H9 (cell line): Measurements from ENCODE around the gene VPS54. TPM values are rescaled to one million over a fixed set of nuclear protein-coding genes. Genes with fewer than 3 reads are reported as not detected.

Experiments
- DNase-seq: peaks from one replicate; pipeline ENCODE4 v3.0.0-alpha.2; 2017
- H2AFZ ChIP-seq: one replicate; pipeline ENCODE4 v1.6.1; 2013; ENCODE audit warnings: mild to moderate bottlenecking, low read length, control low read depth, moderate library complexity
- H2AK5ac ChIP-seq: 2 replicates; pipeline ENCODE4 v1.6.1; 2013; ENCODE audit warnings: low read length, control low read depth, mixed read lengths; ENCODE audit not compliant: insufficient read length
- H2BK120ac ChIP-seq: one replicate; pipeline ENCODE4 v1.6.1; 2013; ENCODE audit warnings: low read depth, mild to moderate bottlenecking, low read length, control low read depth, inconsistent platforms; ENCODE audit not compliant: poor library complexity, severe bottlenecking
- H2BK12ac ChIP-seq: 2 replicates; pipeline ENCODE4 v1.6.1; 2013; ENCODE audit warnings: low read length, control low read depth, mixed read lengths, low read depth; ENCODE audit not compliant: insufficient read length
- H2BK15ac ChIP-seq: 2 replicates; pipeline ENCODE4 v1.6.1; 2013; ENCODE audit warnings: low read depth, low read length, control low read depth
- H2BK20ac ChIP-seq: one replicate; pipeline ENCODE4 v1.6.1; 2013; ENCODE audit warnings: low read depth, mild to moderate bottlenecking, low read length, control low read depth, inconsistent platforms; ENCODE audit not compliant: poor library complexity, severe bottlenecking
- H2BK5ac ChIP-seq: 2 replicates; pipeline ENCODE4 v1.6.1; 2013; ENCODE audit warnings: low read length, control low read depth, mixed read lengths; ENCODE audit not compliant: insufficient read length
- H3K14ac ChIP-seq: 2 replicates; pipeline ENCODE4 v1.6.1; 2013; ENCODE audit warnings: low read length, control low read depth; ENCODE audit not compliant: insufficient read depth
- H3K18ac ChIP-seq: 2 replicates; pipeline ENCODE4 v1.6.1; 2013; ENCODE audit warnings: low read depth, mild to moderate bottlenecking, mixed read lengths, low read length, control low read depth; ENCODE audit not compliant: insufficient read length
- H3K23ac ChIP-seq: 2 replicates; pipeline ENCODE4 v1.6.1; 2013; ENCODE audit warnings: low read length, control low read depth, mixed read lengths, low read depth; ENCODE audit not compliant: insufficient read length
- H3K23me2 ChIP-seq: 2 replicates; pipeline ENCODE4 v1.6.1; 2013; ENCODE audit warnings: low read depth, mild to moderate bottlenecking, mixed read lengths, low read length, control low read depth; ENCODE audit not compliant: insufficient read length, poor library complexity, severe bottlenecking
- H3K27ac ChIP-seq: 2 replicates; pipeline ENCODE4 v1.5.1; 2013; ENCODE audit warnings: low read length, control low read depth, mixed read lengths, low read depth; ENCODE audit not compliant: insufficient read length
- H3K27me3 ChIP-seq: 2 replicates; pipeline ENCODE4 v1.6.1; 2013; ENCODE audit warnings: low read length, control low read depth, inconsistent platforms; ENCODE audit not compliant: insufficient read depth
- H3K4ac ChIP-seq: 2 replicates; pipeline ENCODE4 v1.6.1; 2013; ENCODE audit warnings: low read depth, mild to moderate bottlenecking, control low read depth, inconsistent platforms, low read length, moderate library complexity
- H3K4me1 ChIP-seq: 2 replicates; pipeline ENCODE4 v1.6.1; 2013; ENCODE audit warnings: low read length, control low read depth, inconsistent platforms; ENCODE audit not compliant: insufficient read depth
- H3K4me2 ChIP-seq: 2 replicates; pipeline ENCODE4 v1.6.1; 2013; ENCODE audit warnings: low read length, control low read depth, mixed read lengths; ENCODE audit not compliant: insufficient read length, insufficient read depth
- H3K56ac ChIP-seq: 2 replicates; pipeline ENCODE4 v1.6.1; 2013; ENCODE audit warnings: low read depth, mild to moderate bottlenecking, mixed read lengths, low read length, control low read depth; ENCODE audit not compliant: insufficient read length
- H3K79me1 ChIP-seq: 2 replicates; pipeline ENCODE4 v1.6.1; 2013; ENCODE audit warnings: low read depth, mild to moderate bottlenecking, moderate library complexity, low read length, control low read depth, inconsistent platforms; ENCODE audit not compliant: insufficient read depth, poor library complexity, severe bottlenecking
- H3K79me2 ChIP-seq: 2 replicates; pipeline ENCODE4 v1.6.1; 2013; ENCODE audit warnings: low read length, control low read depth, inconsistent platforms; ENCODE audit not compliant: insufficient read depth
- H3K9ac ChIP-seq: 2 replicates; pipeline ENCODE4 v1.6.1; 2013; ENCODE audit warnings: low read length, control low read depth, mixed read lengths; ENCODE audit not compliant: insufficient read length; ENCODE audit errors: extremely low read depth
- H3K9me3 ChIP-seq: one replicate; pipeline ENCODE4 v1.6.1; 2013; ENCODE audit warnings: low read depth, low read length, inconsistent platforms; ENCODE audit not compliant: control insufficient read depth
- H3T11ph ChIP-seq: one replicate; pipeline ENCODE4 v1.6.1; 2013; ENCODE audit warnings: mild to moderate bottlenecking, low read length, control low read depth, inconsistent platforms
- H4K20me1 ChIP-seq: one replicate; pipeline ENCODE4 v1.6.1; 2013; ENCODE audit not compliant: control insufficient read depth, insufficient read length, insufficient read depth
- H4K5ac ChIP-seq: 2 replicates; pipeline ENCODE4 v1.6.1; 2013; ENCODE audit warnings: low read depth, mild to moderate bottlenecking, mixed read lengths, low read length, control low read depth; ENCODE audit not compliant: insufficient read length
- H4K8ac ChIP-seq: replicated peaks from 2 replicates; pipeline ENCODE4 v1.6.1; 2013; ENCODE audit warnings: low read length, control low read depth, mixed read lengths, low read depth; ENCODE audit not compliant: insufficient read length
- H4K91ac ChIP-seq: 2 replicates; pipeline ENCODE4 v1.6.1; 2013; ENCODE audit warnings: low read depth, mild to moderate bottlenecking, moderate library complexity, mixed read lengths, low read length, control low read depth; ENCODE audit not compliant: insufficient read length
- H3K27ac Mint-ChIP-seq, 3 experiments: 2 replicates in 2 of 3; 3 replicates in 1 of 3; pipeline ENCODE4 v1.8.0; 2020 to 2021; ENCODE audit warnings: mixed read lengths in 3 of 3, mild to moderate bottlenecking in 1 of 3, moderate library complexity in 1 of 3
- H3K27me3 Mint-ChIP-seq: 2 replicates; pipeline ENCODE4 v1.8.0; 2021; ENCODE audit warnings: low read depth, mild to moderate bottlenecking, moderate library complexity, mixed read lengths
- H3K36me3 Mint-ChIP-seq, 3 experiments: 2 replicates in 2 of 3; 3 replicates in 1 of 3; pipeline ENCODE4 v1.8.0; 2020 to 2021; ENCODE audit warnings: low read depth in 3 of 3, mixed read lengths in 3 of 3; ENCODE audit not compliant: insufficient read depth in 1 of 3
- H3K4me1 Mint-ChIP-seq, 2 experiments: 2 replicates each; pipeline ENCODE4 v1.8.0; 2020; ENCODE audit warnings: mixed read lengths in 2 of 2
- H3K4me3 Mint-ChIP-seq, 2 experiments: 2 replicates in 1 of 2; 3 replicates in 1 of 2; pipeline ENCODE4 v1.8.0; 2020 to 2021; ENCODE audit warnings: mild to moderate bottlenecking in 2 of 2, mixed read lengths in 2 of 2, moderate library complexity in 1 of 2
- H3K9me3 Mint-ChIP-seq, 2 experiments: 2 replicates in 1 of 2; 3 replicates in 1 of 2; pipeline ENCODE4 v1.8.0; 2020; ENCODE audit warnings: mild to moderate bottlenecking in 2 of 2, mixed read lengths in 2 of 2, moderate library complexity in 1 of 2
- WGBS: extraction: QIAGEN DNeasy Blood & Tissue Kit; methylation state at CpG from one replicate; pipeline ENCODE4 v1.1.7; 2013; ENCODE audit warnings: missing lambda C conversion rate, low lambda C conversion rate, mixed read lengths; ENCODE audit not compliant: insufficient read length; ENCODE audit errors: extremely low coverage; 5-methylcytosine and 5-hydroxymethylcytosine counted together
- total RNA-seq: library from RNA; stranded (reverse); gene quantifications from 2 replicates; pipeline ENCODE4 v1.2.1, GENCODE V29; 2021
- TF ChIP-seq, protein P1 (sequence below): fragments of 200-600 bp; sonication (generic); conservative IDR thresholded peaks from 3 replicates; pipeline ENCODE4 v1.8.0; 2021; ENCODE audit warnings: antibody characterized with exemption, mild to moderate bottlenecking

Gene VPS54
- total RNA-seq, 1 experiment from 2014 or later: 13.4 TPM

DNA sequence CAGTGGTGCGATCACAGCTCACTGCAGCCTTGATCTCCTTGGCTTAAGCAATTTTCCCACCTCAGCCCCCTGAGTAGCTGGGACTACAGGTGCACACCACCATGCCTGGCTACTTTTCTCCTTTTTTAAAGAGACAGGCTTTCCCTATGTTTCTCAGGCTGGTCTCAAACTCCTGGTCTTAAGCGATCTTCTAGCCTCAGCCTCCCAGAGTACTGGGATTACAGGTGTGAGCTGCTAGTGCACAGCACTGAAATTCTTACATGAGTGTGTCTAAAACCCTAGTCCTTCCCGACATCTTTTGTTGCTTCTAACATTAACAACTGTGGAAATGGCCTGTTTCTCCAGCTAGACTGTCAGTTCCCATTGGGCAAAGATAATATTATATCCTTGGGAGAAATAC is 174.6 kb downstream of the VPS54 start:
- no peak overlapping the region for H2AK5ac ChIP-seq
- WGBS: no CpG with 5 or more reads among the region's 3 CpGs
- H2BK12ac ChIP-seq: no peak overlapping the region
- no peak overlapping the region for H3K18ac ChIP-seq
- H3K79me1 ChIP-seq: no peaks in the 10 kb centered on the region
- H4K91ac ChIP-seq: no peak overlapping the region
- H2BK5ac ChIP-seq: no peak overlapping the region
- DNase-seq: no peak
- H3K14ac ChIP-seq: no peak overlapping the region; the same call in 1 of the 2 replicates
- H2BK20ac ChIP-seq: no peak overlapping the region
- no peak overlapping the region for H4K5ac ChIP-seq
- no peak overlapping the region for H3K56ac ChIP-seq
- peak overlapping the region; percentile 99 to 100 for H3K4me3 Mint-ChIP-seq
- peak overlapping the region; percentile 80 to 100 (median 98) for H3K27ac Mint-ChIP-seq
- peaks cover 44% of the 10 kb centered on the region for H3K79me2 ChIP-seq
- H3K4me2 ChIP-seq: peak overlapping the region; percentile 99
- peaks cover 33 to 56% (median 51%) of the 10 kb centered on the region in 3 experiments for H3K36me3 Mint-ChIP-seq
- H2BK15ac ChIP-seq: no peak overlapping the region
- H4K8ac ChIP-seq: no peak overlapping the region
- no peaks in the 10 kb centered on the region for H3K27me3 Mint-ChIP-seq
- H3K23ac ChIP-seq: no peak overlapping the region
- no peak overlapping the region for H3T11ph ChIP-seq
- no peak overlapping the region for H2AFZ ChIP-seq
- H3K27me3 ChIP-seq: no peaks in the 10 kb centered on the region
- H3K27ac ChIP-seq: peak overlapping the region; percentile 86
- H3K23me2 ChIP-seq: peaks cover 14% of the 10 kb centered on the region
- no peaks in the 10 kb centered on the region for H3K4me1 ChIP-seq
- H3K9me3 Mint-ChIP-seq: peaks cover 2% of the 10 kb centered on the region in 2 experiments; a peak in 2 of 5 replicates
- TF ChIP-seq, protein P1, sequence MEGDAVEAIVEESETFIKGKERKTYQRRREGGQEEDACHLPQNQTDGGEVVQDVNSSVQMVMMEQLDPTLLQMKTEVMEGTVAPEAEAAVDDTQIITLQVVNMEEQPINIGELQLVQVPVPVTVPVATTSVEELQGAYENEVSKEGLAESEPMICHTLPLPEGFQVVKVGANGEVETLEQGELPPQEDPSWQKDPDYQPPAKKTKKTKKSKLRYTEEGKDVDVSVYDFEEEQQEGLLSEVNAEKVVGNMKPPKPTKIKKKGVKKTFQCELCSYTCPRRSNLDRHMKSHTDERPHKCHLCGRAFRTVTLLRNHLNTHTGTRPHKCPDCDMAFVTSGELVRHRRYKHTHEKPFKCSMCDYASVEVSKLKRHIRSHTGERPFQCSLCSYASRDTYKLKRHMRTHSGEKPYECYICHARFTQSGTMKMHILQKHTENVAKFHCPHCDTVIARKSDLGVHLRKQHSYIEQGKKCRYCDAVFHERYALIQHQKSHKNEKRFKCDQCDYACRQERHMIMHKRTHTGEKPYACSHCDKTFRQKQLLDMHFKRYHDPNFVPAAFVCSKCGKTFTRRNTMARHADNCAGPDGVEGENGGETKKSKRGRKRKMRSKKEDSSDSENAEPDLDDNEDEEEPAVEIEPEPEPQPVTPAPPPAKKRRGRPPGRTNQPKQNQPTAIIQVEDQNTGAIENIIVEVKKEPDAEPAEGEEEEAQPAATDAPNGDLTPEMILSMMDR: no peak
- no peak overlapping the region for H3K4ac ChIP-seq
- no peaks in the 10 kb centered on the region for H3K9me3 ChIP-seq
- no peak overlapping the region for H2BK120ac ChIP-seq
- no peaks in the 10 kb centered on the region for H4K20me1 ChIP-seq
- peaks cover 57 to 59% of the 10 kb centered on the region in 2 experiments for H3K4me1 Mint-ChIP-seq
- H3K9ac ChIP-seq: peak overlapping the region; percentile 98
